Left ventricle myocardium superior (tissue), 1 donor: ENCODE results near the gene JARID2. TPM values are rescaled to one million over a fixed set of nuclear protein-coding genes. Genes with fewer than 3 reads are reported as not detected.

Source experiments
- ATAC-seq: fragments of 200-7000 bp; cut with Tn5 transposase; one replicate; pipeline ENCODE4 v1.9.1; 2020; ENCODE audit warnings: mild to moderate bottlenecking, moderate library complexity
- DNase-seq: peaks from one replicate; pipeline ENCODE4 v3.0.0-alpha.2; 2020
- intact Hi-C: fragments of 100-400 bp; cut with micrococcal nuclease; formaldehyde crosslinking; loops from one replicate; pipeline ENCODE4 v1.11.0; 2022
- total RNA-seq: library from RNA; stranded (reverse); fragmentation: NEBNext Ultra II Directional; extraction: Animal tissue kit (Norgen Biotek cat#: 25700); gene quantifications from one replicate; pipeline ENCODE4 v1.2.1, GENCODE V29; 2021
- donor health status: DM: no; HTN: yes; CAD: no; lungs with severe emphysema.

The JARID2 gene
- total RNA-seq, 1 donor from 2014 or later: 10.2 TPM

DNA sequence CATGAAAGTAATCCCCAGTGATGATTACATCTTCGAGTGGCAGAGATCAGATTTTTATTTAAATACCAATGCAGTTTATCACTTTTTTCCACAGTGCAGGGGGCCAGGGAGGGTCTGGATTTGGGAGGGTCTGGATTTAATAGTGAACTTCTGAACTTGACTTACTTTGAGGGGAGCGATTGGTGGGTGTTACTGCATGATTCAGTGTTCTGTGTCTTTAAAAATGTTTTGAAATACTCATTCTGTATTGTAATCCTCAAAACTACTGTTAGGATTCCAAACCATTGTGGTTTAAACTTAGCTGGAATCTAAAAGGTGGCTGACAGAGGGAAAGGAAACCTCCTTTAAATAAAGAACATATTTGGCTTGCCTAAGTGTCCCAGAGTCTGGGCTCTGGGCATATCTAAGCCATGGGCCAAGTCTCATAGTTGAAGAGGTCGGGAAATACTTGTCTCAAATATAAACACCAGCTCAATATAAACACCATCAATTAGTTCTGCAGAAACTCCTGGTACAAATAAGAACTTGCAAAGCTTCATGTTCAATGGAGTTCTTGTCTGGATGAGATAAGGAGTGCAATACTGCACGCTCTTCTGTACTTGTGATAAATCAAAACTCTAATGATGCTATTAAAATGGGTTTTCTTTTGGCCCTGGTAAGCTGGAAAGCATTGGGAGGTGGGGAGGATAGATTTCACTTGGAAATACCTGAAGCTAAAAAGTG is 14.4 kb downstream of the JARID2 start:
- no peak for ATAC-seq
- no peak for DNase-seq
- intact Hi-C loops: loop anchor here (10.0 kb wide), 1 partner anchor 185 kb away; no protein-coding TSS in a partner anchor

DNA sequence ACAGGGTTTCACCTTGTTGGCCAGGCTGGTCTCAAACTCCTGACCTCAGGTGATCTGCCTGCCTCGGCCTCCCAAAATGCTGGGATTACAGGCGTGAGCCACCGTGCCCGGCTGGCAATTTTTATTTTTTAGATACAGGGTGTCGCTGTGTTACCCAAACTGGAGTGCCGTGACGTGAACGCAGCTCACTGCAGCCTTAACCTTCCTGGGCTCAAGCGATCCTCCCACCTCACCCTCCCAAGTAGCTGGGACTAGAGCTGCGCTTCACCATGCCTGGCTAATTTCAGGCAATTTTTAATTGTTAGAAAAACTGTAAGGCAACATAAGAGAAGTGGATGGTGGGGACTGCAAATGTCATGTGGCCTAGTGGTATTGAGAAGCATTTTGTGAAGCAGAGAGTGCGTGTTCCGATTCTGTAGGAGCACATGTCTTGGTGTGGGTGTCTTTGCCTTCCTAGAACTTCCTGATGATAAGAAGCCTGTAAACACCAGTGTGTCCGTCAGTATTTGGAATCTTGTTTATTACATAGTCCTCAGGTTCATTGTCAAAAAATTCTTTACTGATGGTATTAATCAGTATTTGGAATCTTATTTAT is 18.0 kb downstream of the JARID2 start:
- DNase-seq: no peak
- ATAC-seq: no peak
- intact Hi-C loops: loop anchor here (10.0 kb wide), 1 partner anchor 181 kb away; no protein-coding TSS in a partner anchor

DNA sequence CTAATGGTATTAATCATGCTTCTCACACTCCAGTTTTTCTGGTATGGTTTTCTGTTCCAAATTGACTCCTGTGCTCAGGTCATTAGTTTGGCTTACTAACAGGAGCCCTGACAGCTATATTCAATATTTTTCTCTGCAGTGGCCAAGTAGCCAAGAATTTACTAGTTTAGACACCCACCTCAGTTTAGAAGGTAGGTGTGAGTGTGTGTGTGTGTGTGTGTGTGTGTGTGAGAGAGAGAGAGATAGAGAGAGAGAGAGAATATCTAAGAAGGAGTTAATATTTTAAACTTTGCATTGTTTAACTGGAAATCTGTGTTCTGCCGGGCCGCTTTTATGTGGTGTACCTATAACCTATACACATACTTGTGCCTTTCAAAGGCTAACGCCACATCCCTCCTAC is 18.5 kb downstream of the JARID2 start:
- DNase-seq: no peak
- no peak for ATAC-seq
- intact Hi-C loops: loop anchor here (10.0 kb wide), 1 partner anchor 180 kb away; no protein-coding TSS in a partner anchor

DNA sequence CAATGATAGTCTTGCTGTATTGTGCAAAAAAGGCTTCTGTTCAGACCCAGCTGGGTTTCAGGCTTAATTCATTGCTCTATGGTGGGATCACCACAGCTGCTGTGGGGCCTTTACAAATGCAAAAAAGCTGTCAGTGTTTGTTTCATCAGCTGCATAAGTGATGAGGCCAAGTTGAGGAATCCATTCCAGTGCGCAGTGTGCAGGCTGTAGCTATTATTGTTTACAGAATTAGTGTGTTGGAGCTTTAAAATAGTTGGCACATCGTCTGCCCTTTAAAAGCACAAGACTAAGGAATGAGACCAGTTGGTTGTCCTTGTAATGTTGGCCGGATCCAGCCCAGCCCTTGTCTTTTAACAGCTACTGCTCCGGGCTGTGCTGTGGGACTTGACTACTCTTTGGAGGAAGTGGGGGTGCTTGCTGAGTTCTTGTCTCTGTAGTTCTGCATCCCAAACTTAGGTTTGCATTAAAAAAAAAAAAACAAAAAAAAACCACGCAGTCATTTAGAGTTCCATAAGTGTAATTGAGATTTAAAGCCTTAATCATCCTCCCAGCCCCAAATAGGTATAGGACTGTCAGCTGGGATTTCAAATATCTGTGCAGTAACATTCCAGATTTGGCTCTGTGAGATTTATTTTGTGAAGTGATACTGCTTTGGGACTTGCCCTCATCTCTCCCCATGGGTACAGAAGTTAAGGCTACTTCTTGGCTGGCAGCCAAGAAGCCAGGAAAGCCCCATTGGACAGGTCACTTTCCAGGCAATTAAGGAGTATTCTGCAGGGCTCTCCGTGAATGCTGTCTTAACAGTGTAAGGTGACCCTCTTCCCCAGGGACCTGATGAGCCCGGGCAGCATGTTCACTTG is 19.3 kb downstream of the JARID2 start:
- intact Hi-C loops: loop anchor here (10.0 kb wide), 1 partner anchor 180 kb away; no protein-coding TSS in a partner anchor
- ATAC-seq (peak; percentile 73), DNase-seq (peak; percentile 58)

DNA sequence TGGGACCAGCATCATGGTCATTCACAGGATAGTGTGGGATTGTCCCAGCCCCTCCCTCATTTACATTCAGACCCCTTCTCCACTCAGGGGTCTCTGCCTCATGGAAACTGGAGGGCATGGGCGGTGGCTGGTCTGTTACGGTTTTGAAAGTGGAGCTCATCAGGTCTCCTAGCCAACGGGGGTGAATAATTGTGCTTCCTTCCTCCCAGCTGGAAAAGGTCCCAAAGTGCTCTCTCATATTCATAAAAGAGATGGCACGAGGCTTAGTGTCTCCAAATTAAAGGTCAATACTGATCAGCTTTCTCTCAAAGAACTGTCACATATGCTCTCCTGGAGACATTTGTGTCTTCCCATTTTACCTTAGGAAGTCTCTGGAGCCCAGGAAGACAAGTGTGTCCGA is 19.9 kb downstream of the JARID2 start:
- ATAC-seq: no peak
- intact Hi-C loops: loop anchor here (10.0 kb wide), 1 partner anchor 179 kb away; no protein-coding TSS in a partner anchor
- no peak for DNase-seq

DNA sequence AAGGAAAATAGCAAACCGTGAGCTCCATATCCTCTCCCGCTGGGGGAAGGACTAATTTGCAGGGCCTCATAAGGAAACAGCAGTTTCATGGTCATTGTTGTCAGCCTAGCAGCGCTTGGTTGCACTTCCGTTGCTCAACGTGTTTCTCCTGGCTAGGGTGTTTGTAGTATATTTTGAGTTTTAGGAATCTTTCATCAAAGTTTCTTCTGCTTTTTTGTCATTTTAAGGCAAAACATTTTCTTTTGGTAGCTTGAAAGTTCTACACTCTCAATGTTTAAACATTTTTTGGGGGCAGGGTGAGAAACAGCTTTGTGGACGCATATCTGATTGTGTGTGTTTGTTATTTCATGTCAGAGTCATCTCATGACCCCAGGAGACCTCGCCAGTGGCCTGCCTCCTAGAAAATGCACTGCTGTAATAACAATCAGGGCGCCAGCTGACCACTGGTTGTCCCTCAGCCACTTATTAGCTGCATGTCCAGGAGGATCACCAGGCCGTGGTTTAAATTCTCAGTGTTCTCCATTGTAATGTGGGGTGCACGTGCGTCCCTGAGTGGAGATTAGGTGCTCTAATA is 20.6 kb downstream of the JARID2 start:
- no peak for DNase-seq
- intact Hi-C loops: loop anchor here (10.0 kb wide), 1 partner anchor 178 kb away; no protein-coding TSS in a partner anchor
- peak; percentile 45 for ATAC-seq

DNA sequence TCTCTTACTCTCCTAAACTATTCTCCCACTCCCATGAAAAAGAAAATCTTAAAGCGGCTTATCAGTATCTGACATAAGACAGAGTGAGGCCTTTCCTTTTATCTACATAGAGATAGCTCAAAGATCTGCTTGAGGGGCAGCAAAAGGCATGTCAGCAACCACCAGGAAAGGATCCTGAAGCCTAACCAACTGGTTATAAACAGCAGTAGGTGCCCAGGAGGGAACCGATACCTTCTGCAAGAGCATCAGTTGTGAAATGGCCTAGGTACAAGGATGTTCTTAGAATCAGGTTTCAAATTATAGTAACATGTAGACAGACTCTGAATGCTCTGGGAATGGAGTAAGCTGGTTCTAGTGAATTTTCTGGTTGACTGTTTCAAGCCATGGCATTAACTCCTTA is 21.4 kb downstream of the JARID2 start:
- DNase-seq (no peak), ATAC-seq (no peak)
- intact Hi-C loops: loop anchor here (10.0 kb wide), 1 partner anchor 178 kb away; no protein-coding TSS in a partner anchor

DNA sequence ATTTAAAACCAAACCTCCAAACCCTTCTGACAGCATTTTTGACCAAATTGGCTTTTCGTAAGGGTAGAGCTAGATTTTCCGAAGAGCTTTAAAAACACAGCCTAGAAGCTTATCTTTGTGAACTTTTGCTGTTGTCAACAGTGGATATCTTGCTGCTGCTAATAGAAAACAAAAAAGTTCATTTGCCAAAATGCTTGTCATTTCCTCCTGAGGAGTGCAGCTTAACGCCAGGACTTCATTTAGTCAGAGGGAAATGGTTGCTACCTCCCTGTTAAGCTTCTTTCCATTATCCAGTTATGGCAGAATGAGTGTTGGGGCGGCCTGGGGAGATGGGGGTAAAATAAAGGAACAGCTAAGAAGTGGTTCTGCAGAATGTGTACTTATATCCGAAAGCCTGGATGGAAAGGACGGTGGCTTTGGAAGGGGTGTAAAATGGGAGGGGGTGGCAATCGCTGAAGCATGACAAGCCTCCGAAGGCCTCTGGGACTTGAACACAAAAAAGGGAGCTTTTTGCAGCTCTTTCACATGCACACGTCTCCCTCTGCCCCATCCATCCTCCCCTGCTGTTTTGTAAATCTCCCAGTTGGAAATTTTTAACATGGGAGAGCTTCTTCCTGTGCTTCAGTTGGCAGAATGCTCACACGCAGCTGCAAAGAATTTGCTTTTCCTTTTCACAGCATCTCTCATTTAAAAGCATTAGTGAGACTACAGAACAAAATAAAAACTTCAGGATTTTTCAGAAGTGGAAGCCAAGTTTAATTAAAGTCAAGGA is 22.5 kb downstream of the JARID2 start:
- ATAC-seq: peak; percentile 25
- DNase-seq: no peak
- intact Hi-C loops: loop anchor here (10.0 kb wide), 1 partner anchor 176 kb away; no protein-coding TSS in a partner anchor

DNA sequence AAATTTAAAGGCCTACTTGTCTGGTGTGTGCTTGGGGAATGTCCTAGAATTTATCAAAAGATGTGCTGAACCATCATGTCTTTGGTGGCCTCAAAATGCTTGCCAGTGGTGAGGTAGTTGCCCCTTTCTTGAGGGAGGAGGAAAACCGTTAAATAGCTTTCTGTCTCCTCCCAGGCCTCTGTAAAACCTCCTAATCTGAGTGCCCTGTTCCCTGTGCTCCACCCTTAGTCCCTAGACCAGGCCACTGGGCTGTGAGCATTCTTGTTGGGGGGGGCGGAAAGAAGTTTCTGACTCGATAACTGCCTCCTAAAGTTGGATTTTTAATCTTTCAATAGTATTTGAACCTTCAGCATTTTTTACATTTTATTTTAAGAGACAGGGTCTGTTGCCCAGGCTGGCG is 23.1 kb downstream of the JARID2 start:
- no peak for ATAC-seq
- intact Hi-C loops: loop anchor here (10.0 kb wide), 1 partner anchor 176 kb away; no protein-coding TSS in a partner anchor
- DNase-seq: no peak

DNA sequence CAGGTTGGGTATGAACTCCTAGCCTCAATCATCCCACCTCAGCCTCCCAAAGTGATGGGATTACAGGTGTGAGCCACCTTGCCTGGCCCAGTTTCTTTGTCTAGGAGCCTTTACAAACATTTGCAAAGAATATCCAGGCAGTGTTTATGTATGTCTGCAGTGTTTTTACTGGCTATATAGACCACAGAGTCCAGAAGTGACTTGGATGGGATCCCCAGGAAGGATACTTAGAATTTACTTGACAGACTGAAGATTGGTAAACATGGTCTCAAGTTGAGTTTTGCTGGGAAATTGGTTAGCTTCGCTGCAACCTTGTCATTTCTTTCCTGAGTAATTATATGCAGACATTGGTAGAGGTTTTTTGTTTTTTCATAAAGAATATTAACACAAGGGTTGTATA is 23.8 kb downstream of the JARID2 start:
- intact Hi-C loops: loop anchor here (10.0 kb wide), 1 partner anchor 175 kb away; no protein-coding TSS in a partner anchor
- ATAC-seq (no peak), DNase-seq (no peak)

DNA sequence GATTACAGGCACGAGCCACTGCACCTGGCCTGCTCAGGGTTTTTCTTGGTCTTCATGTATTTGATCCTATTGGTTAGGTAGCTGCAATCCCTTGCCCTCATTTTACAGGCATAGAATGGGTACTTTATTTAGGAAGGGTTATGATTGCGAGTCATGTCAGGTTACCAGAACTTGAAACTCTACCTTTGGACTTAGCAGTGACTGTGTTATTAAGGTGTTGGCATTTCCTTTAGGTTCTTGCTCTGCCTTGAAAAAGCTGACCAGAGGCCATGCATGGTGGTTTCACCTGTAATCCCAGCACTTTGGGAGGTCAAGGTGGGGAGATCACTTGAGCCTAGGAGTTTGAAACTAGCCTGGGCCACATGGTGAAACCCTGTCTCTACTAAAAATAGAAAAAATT is 24.5 kb downstream of the JARID2 start:
- no peak for ATAC-seq
- DNase-seq: no peak
- intact Hi-C loops: no loop called here

DNA sequence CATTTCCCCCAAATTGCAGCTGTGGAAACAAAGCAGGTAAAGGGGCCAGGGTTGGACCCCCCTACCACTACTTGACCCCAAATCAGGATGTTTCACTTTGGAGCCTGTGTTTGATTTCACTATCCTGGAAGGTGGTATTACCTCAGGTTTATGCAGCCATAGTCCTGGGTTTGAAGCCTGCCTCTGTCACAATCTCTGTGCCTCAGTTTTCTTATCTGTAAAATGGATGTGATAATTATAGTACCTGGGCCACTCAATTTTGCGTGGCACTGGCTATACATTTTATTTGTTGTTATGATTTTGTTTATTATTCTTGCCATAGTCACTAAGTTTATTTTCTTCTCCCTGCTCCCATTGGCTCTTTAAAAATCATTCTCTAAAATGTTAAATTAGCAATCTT is 26.7 kb downstream of the JARID2 start:
- no peak for ATAC-seq
- DNase-seq: no peak
- intact Hi-C loops: no loop called here

DNA sequence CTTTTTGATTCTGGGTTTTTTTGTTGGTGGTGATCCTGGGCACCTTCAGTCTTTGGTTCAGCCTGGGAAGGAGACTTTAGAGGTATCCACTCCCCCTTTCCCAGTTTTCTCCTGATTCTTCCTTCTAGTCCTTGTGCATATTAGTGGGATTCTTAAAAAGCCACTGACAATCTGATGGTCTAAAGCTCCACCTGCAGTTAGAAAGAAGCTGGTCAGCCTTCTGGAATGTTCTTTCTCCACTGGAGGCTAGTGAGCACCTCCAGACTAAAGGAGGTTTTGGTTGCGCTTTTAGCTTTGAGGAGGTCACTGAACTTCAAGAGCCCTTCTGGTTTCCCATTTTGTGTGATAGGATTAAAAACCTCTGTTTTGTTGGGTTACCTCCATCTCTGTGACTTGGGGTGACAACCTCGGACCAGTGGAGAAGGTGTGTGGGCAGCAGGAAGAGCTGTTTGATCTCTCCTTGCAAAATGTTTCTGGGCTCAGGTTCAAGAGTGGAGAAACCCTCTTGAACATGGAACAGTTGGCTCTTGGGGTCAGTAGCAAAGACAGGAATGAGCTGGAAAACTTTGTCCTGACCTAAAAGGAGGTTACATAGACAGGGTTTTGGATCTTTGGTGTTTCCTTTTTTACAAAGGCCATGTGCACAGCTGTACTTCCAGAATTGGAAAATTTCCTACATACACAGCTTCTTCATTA is 29.0 kb downstream of the JARID2 start:
- DNase-seq: no peak
- ATAC-seq: peak; percentile 54
- intact Hi-C loops: no loop called here

DNA sequence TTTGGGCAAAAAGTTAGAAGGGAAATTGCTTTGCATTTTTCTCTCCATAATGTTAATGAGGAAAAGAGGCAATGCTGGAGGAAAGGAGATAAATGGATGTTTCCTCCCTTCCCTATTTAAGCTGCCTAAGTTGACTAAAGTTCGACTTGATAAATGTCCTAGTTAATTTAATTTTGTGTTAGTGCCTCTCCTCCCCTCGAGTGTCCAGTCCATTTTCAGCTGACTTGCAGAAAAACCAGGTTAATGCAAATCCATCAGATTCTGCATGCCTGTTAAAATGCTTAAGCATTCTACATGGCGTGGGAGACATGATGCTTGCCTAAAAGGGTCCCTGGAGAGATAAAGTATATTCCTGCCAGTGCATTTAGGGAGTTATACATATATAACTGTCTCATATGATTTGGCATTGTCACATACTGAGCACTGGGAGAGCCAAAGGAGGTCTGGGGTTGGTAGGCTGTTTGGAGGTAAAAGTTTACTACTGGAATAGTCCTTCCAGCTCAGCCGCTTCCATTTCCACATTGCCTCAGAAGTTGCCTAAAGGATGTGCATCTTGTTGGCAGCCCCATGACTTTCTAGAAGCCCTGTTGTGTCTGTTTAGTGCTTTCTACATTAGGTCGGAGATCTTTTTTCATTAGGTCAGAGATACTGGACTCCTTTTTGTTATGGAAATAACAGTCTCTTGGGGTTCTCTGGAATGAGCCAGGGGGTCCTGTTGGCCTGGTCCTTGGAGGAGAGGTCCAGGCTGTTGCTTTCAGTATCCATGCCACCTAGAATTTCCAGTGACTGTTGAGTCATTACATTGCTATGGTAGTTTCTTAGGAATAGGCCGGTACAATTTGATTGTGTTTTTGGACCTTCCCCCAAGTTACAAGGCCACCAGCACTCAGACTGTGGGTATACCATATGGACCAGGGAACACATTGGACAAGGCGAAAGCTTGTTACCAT is 30.4 kb downstream of the JARID2 start:
- intact Hi-C loops: no loop called here
- ATAC-seq: no peak
- DNase-seq: no peak

DNA sequence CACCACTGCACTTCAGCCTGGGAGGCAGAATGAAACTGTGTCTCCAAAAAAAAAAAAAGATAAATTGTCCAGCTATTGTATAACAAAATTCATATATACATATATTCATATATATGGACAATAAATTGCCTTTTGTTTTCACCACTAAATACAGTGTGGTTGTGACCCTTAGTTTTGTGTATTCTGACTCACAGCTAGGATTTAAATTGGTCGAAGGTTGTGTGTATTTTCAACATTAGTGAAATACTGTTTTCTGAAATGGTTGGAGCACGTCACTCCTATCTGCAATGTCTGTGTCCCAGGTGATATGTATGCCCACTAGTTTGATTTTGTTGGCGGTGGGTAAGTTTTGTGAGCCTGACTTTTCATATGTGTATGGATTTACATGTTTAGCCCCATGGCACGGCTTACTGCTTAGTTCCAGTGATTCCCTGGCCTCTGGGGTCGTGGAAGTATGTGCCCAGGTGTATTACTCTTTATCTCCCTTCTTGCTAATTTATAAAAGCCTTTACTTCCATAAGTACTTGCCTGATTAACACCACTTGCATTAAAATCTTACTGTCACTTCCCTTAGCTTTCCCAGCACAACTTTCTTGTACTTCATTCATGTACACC is 33.3 kb downstream of the JARID2 start:
- DNase-seq (no peak), ATAC-seq (no peak)
- intact Hi-C loops: no loop called here

DNA sequence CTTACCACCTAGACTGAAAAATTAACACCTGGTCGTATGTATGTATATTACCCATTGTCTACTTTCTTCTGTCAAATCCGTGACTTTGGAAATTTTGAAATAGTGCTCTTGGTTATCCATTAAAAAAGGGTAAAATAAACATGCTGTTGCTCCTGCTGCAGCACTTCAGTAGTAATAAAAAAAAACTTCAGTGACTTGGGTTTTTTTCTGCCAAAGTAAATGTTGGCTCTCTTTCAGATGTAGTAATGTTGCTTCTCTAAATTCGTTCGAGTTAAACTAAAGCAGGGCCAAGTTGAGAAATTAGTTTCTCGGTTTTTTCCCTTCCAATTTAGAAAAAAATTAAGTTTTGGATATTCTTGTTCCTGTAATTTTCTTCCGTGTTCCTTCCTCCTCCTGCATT is 34.2 kb downstream of the JARID2 start:
- DNase-seq (no peak), ATAC-seq (peak; percentile 44)
- intact Hi-C loops: no loop called here
